ENCODE measurements around the gene CCDC171.

CCDC171 gene

GRCh38 chr9:16004613-16005012 is 451.8 kb downstream of the CCDC171 start:
- DNase-seq, result no peak

- no peak for DNase-seq
Observed at GRCh38 chr9:16010221-16010620, 457.4 kb downstream of the CCDC171 start.

GRCh38 chr9:16012621-16013020 is 459.8 kb downstream of the CCDC171 start:
- no peak for DNase-seq

GRCh38 chr9:16013366-16013765 is 460.5 kb downstream of the CCDC171 start:
- no peak for DNase-seq

- no peak for DNase-seq
Observed at GRCh38 chr9:16013826-16014225, 461.0 kb downstream of the CCDC171 start.

GRCh38 chr9:16022228-16022627 is 469.4 kb downstream of the CCDC171 start:
- DNase-seq, result no peak

- no peak for DNase-seq
Observed at GRCh38 chr9:16023446-16023845, 470.6 kb downstream of the CCDC171 start.

All from AML-193 (cell line).